H1 (cell line): ENCODE data around the gene TBC1D25. TPM values are rescaled to one million over a fixed set of nuclear protein-coding genes. Genes with fewer than 3 reads are reported as not detected.

ENCODE experiments used
- CTCF ChIA-PET: fragments of 300-600 bp; sonication (Branson Sonifier 250); formaldehyde crosslinking; loops from one replicate; lab custom pipeline; 2021; ENCODE audit not compliant: partially characterized antibody; lab: Charles Lee
- POLR2A ChIA-PET: fragments of 300-600 bp; sonication (Branson Sonifier 250); formaldehyde crosslinking; loops from one replicate; lab custom pipeline; 2021; ENCODE audit warnings: inconsistent platforms; ENCODE audit not compliant: partially characterized antibody; lab: Charles Lee
- DNase-seq, 2 experiments: peaks; one replicate each; pipeline versions ENCODE4 v3.0.0 to v3.0.0-alpha.2; 2010 to 2022; ENCODE audit warnings: low spot score in 2 of 2, low read depth in 1 of 2, mixed read lengths in 1 of 2
- FAIRE-seq: peaks from 2 replicates; lab custom pipeline; 2011; peaks lifted over from hg19 to GRCh38; lab: Jason Lieb, UNC
- H2AFZ ChIP-seq: 2 replicates; pipeline ENCODE4 v1.8.1; 2012; ENCODE audit warnings: low read length, inconsistent platforms
- H2AK5ac ChIP-seq: 2 replicates; pipeline ENCODE4 v1.6.1; 2013; ENCODE audit warnings: low read depth, low read length
- H2BK120ac ChIP-seq: replicated peaks from 2 replicates; pipeline ENCODE3; 2013; ENCODE audit warnings: low read depth, low read length, inconsistent platforms
- H2BK12ac ChIP-seq: 2 replicates; pipeline ENCODE4 v1.6.1; 2013; ENCODE audit warnings: low read depth, low read length
- H2BK15ac ChIP-seq: 2 replicates; pipeline ENCODE4 v1.6.1; 2013; ENCODE audit warnings: low read length
- H2BK20ac ChIP-seq: 2 replicates; pipeline ENCODE4 v1.6.1; 2013; ENCODE audit warnings: low read length
- H2BK5ac ChIP-seq: 2 replicates; pipeline ENCODE4 v1.6.1; 2013; ENCODE audit warnings: low read depth, low read length
- H3K14ac ChIP-seq: 2 replicates; pipeline ENCODE4 v1.6.1; 2013; ENCODE audit warnings: inconsistent platforms; ENCODE audit not compliant: insufficient read length
- H3K18ac ChIP-seq: 2 replicates; pipeline ENCODE4 v1.6.1; 2013; ENCODE audit warnings: low read length; ENCODE audit errors: extremely low read depth
- H3K23ac ChIP-seq: 2 replicates; pipeline ENCODE4 v1.6.1; 2013; ENCODE audit warnings: inconsistent platforms; ENCODE audit not compliant: insufficient read length
- H3K23me2 ChIP-seq: 2 replicates; pipeline ENCODE4 v1.6.1; 2013; ENCODE audit warnings: low read depth, low read length
- H3K27ac ChIP-seq: 2 replicates; pipeline ENCODE4 v1.6.1; 2011; ENCODE audit warnings: low read depth, low read length, inconsistent platforms
- H3K27me3 ChIP-seq, 4 experiments: replicated peaks in 1 of 4; 1 replicate in 1 of 4; 2 replicates in 3 of 4; pipeline versions ENCODE4 v1.6.1 to v1.8.1; 2011 to 2013; ENCODE audit warnings: low read length in 3 of 4, mild to moderate bottlenecking in 3 of 4, inconsistent platforms in 2 of 4, mixed read lengths in 2 of 4, moderate library complexity in 1 of 4; ENCODE audit not compliant: control insufficient read depth in 3 of 4, insufficient read depth in 3 of 4; ENCODE audit errors: extremely low read depth in 1 of 4
- H3K36me3 ChIP-seq, 4 experiments: 2 replicates each; pipeline versions ENCODE4 v1.6.1 to v1.8.1; 2011 to 2013; ENCODE audit warnings: mild to moderate bottlenecking in 4 of 4, low read length in 3 of 4, moderate library complexity in 2 of 4, control low read depth in 1 of 4, inconsistent platforms in 1 of 4; ENCODE audit not compliant: insufficient read depth in 4 of 4, control insufficient read depth in 2 of 4
- H3K4ac ChIP-seq: replicated peaks from 2 replicates; pipeline ENCODE3; 2013; ENCODE audit warnings: low read length, low read depth, mixed read lengths, inconsistent platforms; ENCODE audit not compliant: insufficient read length
- H3K4me1 ChIP-seq, 4 experiments: replicated peaks in 1 of 4; 1 replicate in 1 of 4; 2 replicates in 3 of 4; pipeline versions ENCODE4 v1.6.1 to v1.8.1; 2011 to 2013; ENCODE audit warnings: low read length in 3 of 4, inconsistent platforms in 2 of 4, mixed read lengths in 1 of 4; ENCODE audit not compliant: insufficient read depth in 4 of 4, control insufficient read depth in 3 of 4
- H3K4me2 ChIP-seq, 2 experiments: 2 replicates each; pipeline versions ENCODE4 v1.6.1 to v1.8.1; 2011 to 2013; ENCODE audit warnings: low read depth in 2 of 2, low read length in 2 of 2, control low read depth in 1 of 2, inconsistent platforms in 1 of 2, mild to moderate bottlenecking in 1 of 2; ENCODE audit not compliant: insufficient read depth in 1 of 2
- H3K4me3 ChIP-seq, 4 experiments: fragments of 200-600, 300-600 bp in 1 of 4; sonication (generic), shearing (Covaris generic), sonication (Bioruptor Twin) in 1 of 4; 2 replicates each; pipeline versions ENCODE4 v1.5.1 to v1.8.1; 2011 to 2016; ENCODE audit warnings: low read length in 4 of 4, low read depth in 3 of 4, control low read depth in 2 of 4, inconsistent platforms in 2 of 4, mild to moderate bottlenecking in 2 of 4, mixed read lengths in 1 of 4, moderate library complexity in 1 of 4; ENCODE audit not compliant: insufficient read depth in 2 of 4; ENCODE audit errors: extremely low read depth in 1 of 4
- H3K56ac ChIP-seq: replicated peaks from 2 replicates; pipeline ENCODE3; 2013; ENCODE audit warnings: low read depth, mild to moderate bottlenecking, mixed read lengths, low read length, inconsistent platforms; ENCODE audit not compliant: insufficient read length
- H3K79me1 ChIP-seq: 2 replicates; pipeline ENCODE4 v1.6.1; 2013; ENCODE audit warnings: low read depth, low read length, control low read depth
- H3K79me2 ChIP-seq, 2 experiments: 2 replicates each; pipeline versions ENCODE4 v1.6.1 to v1.8.1; 2012 to 2013; ENCODE audit warnings: low read length in 2 of 2, mild to moderate bottlenecking in 2 of 2, inconsistent platforms in 1 of 2; ENCODE audit not compliant: insufficient read depth in 2 of 2, control insufficient read depth in 1 of 2
- H3K9ac ChIP-seq, 4 experiments: replicated peaks in 1 of 4; 1 replicate in 1 of 4; 2 replicates in 3 of 4; pipeline versions ENCODE4 v1.6.1 to v1.8.1; 2011 to 2013; ENCODE audit warnings: low read depth in 3 of 4, low read length in 3 of 4, control low read depth in 2 of 4, mild to moderate bottlenecking in 2 of 4, moderate library complexity in 2 of 4, inconsistent platforms in 1 of 4; ENCODE audit errors: extremely low read depth in 1 of 4
- H3K9me3 ChIP-seq, 2 experiments: 2 replicates each; pipeline versions ENCODE4 v1.6.1 to v1.8.1; 2012 to 2013; ENCODE audit warnings: mild to moderate bottlenecking in 2 of 2, moderate library complexity in 2 of 2, control low read depth in 1 of 2, inconsistent platforms in 1 of 2, low read depth in 1 of 2, low read length in 1 of 2, mixed read lengths in 1 of 2; ENCODE audit not compliant: insufficient read depth in 2 of 2
- H4K20me1 ChIP-seq, 2 experiments: replicated peaks in 1 of 2; 2 replicates each; pipeline versions ENCODE3 to v1.8.1; 2011 to 2013; ENCODE audit warnings: inconsistent platforms in 2 of 2, low read length in 2 of 2, mild to moderate bottlenecking in 1 of 2; ENCODE audit not compliant: insufficient read depth in 2 of 2, control insufficient read depth in 1 of 2
- H4K5ac ChIP-seq: 2 replicates; pipeline ENCODE4 v1.6.1; 2013; ENCODE audit warnings: low read length, low read depth, mixed read lengths, inconsistent platforms; ENCODE audit not compliant: insufficient read length
- H4K8ac ChIP-seq: 2 replicates; pipeline ENCODE4 v1.8.0; 2013; ENCODE audit warnings: mild to moderate bottlenecking, moderate library complexity, low read length, inconsistent platforms; ENCODE audit not compliant: insufficient read depth; ENCODE audit errors: extremely low read depth
- H4K91ac ChIP-seq: replicated peaks from 2 replicates; pipeline ENCODE3; 2013; ENCODE audit warnings: low read length, mixed read lengths, inconsistent platforms; ENCODE audit not compliant: insufficient read length
- BACH1 ChIP-seq: IDR thresholded peaks from 2 replicates; pipeline ENCODE4 v1.6.1; 2012; ENCODE audit warnings: low read length, improper control_type of control experiment
- CBX5 ChIP-seq: fragments of 300-800, 300-1000 bp; sonication (generic); IDR thresholded peaks from 2 replicates; pipeline ENCODE4 v1.7.1; 2016; ENCODE audit warnings: antibody characterized with exemption, low read length, low read depth
- CBX8 ChIP-seq: fragments of 300-800, 300-1000 bp; sonication (generic); IDR thresholded peaks from 2 replicates; pipeline ENCODE4 v1.7.1; 2016; ENCODE audit warnings: low read depth, low read length, borderline replicate concordance
- CHD1 ChIP-seq: IDR thresholded peaks from 2 replicates; pipeline ENCODE4 v1.6.1; 2012; ENCODE audit warnings: low read depth, low read length, improper control_type of control experiment
- CTBP2 ChIP-seq: IDR thresholded peaks from 2 replicates; pipeline ENCODE4 v1.7.0; 2011; ENCODE audit warnings: borderline replicate concordance, mild to moderate bottlenecking, moderate library complexity, mixed read lengths, low read length; ENCODE audit not compliant: insufficient read depth, insufficient read length
- MAFK ChIP-seq: IDR thresholded peaks from 2 replicates; pipeline ENCODE4 v1.6.1; 2012; ENCODE audit warnings: low read depth, mild to moderate bottlenecking, improper control_type of control experiment, low read length
- PHF8 ChIP-seq: fragments of 200-600 bp; sonication (generic); conservative IDR thresholded peaks from 2 replicates; pipeline ENCODE4 v1.7.1; 2012; ENCODE audit warnings: low read depth, mild to moderate bottlenecking, inconsistent platforms, low read length, moderate library complexity
- POLR2A ChIP-seq, 2 experiments: IDR thresholded peaks; 1 replicate in 1 of 2; 2 replicates in 1 of 2; pipeline ENCODE4 v1.6.1; 2011; ENCODE audit warnings: low read depth in 2 of 2, low read length in 2 of 2, mild to moderate bottlenecking in 2 of 2; ENCODE audit errors: control extremely low read depth in 1 of 2
- RFX5 ChIP-seq: IDR thresholded peaks from 2 replicates; pipeline ENCODE4 v1.6.1; 2011; ENCODE audit warnings: low read depth, low read length, improper control_type of control experiment, borderline replicate concordance
- TCF12 ChIP-seq: IDR thresholded peaks from 2 replicates; pipeline ENCODE4 v1.6.1; 2011; ENCODE audit warnings: low read depth, mild to moderate bottlenecking, low read length
- WGBS, 2 experiments: shearing (Covaris generic) in 1 of 2; methylation state at CpG; one replicate each; pipeline versions ENCODE4 v1.1.6 to v1.1.7; 2013 to 2015; ENCODE audit warnings: low lambda C conversion rate in 2 of 2, mixed read lengths in 2 of 2, inconsistent platforms in 1 of 2, low coverage in 1 of 2, missing lambda C conversion rate in 1 of 2; ENCODE audit not compliant: insufficient replicate concordance in 2 of 2, insufficient coverage in 1 of 2, insufficient read length in 1 of 2; ENCODE audit errors: extremely low coverage in 1 of 2, missing lambda C conversion rate in 1 of 2; 5-methylcytosine and 5-hydroxymethylcytosine counted together
- polyA plus RNA-seq, 7 experiments: library from polyadenylated mRNA; depleted of rRNA in 3 of 7; stranded (reverse) in 5 of 7; unstranded in 2 of 7; fragments of >200 nt in 5 of 7; fragments of 200-250 nt in 2 of 7; gene quantifications; 1 replicate in 5 of 7; 2 replicates in 1 of 7; 4 replicates in 1 of 7; pipeline versions ENCODE4 v1.2.1 to v1.2.3, GENCODE V29; 2011 to 2013; ENCODE audit warnings: missing spikeins in 2 of 7, mixed read lengths in 2 of 7
- total RNA-seq: library from RNA; stranded (reverse); fragmentation: NEBNext Ultra II Directional; extraction: Animal tissue kit (Norgen Biotek cat#: 25700); gene quantifications from 2 replicates; pipeline ENCODE4 v1.2.1, GENCODE V29; 2021

Gene TBC1D25
- total and polyA plus RNA-seq, 2 of the 8 experiments (the other 6 are each of a cell fraction or from before 2014, with no cell fraction given), result 6.5 to 6.8 TPM

GRCh38 chrX:48492293-48492910 lies 47.1 kb upstream of the TBC1D25 start:
- Histone ChIP-seq H2BK120ac (no peak overlapping the region), H3K9ac (no peak overlapping the region), H3K23me2 (no peaks in the 10 kb centered on the region), H3K36me3 (no peaks in the 10 kb centered on the region), H3K27ac (no peak overlapping the region), H3K14ac (no peak overlapping the region), H3K4me3 (no peak overlapping the region), H4K20me1 (no peaks in the 10 kb centered on the region), H3K79me1 (no peaks in the 10 kb centered on the region), H3K4me1 (no peaks in the 10 kb centered on the region; a peak in 1 of 7 replicates), H4K5ac (no peak overlapping the region), H4K8ac (no peak overlapping the region), H3K4me2 (no peak overlapping the region), H3K56ac (no peak overlapping the region), H2BK5ac (no peak overlapping the region), H3K27me3 (no peaks in the 10 kb centered on the region), H2AFZ (no peak overlapping the region), H3K9me3 (no peaks in the 10 kb centered on the region), H2BK15ac (no peak overlapping the region), H3K18ac (no peak overlapping the region), H3K23ac (no peak overlapping the region), H3K79me2 (no peaks in the 10 kb centered on the region), H3K4ac (no peak overlapping the region), H2AK5ac (no peak overlapping the region), H2BK12ac (no peak overlapping the region), H4K91ac (no peak overlapping the region), H2BK20ac (no peak overlapping the region)
- 84% methylated on average over 5 of the region's 7 CpGs; no CpG with 5 or more reads in 1 of the 2 experiments for WGBS, 2 experiments
- FAIRE-seq, result no peak
- POLR2A ChIA-PET, result interaction anchor here (1.3 kb wide), 1 partner anchor 16 kb away, joined by 5 read pairs; the partner anchor contains the start of gene FTSJ1
- no peak for DNase-seq
- CTCF ChIA-PET, result interaction anchor here (1.0 to 3.9 kb wide), 4 partner anchors 24 to 466 kb away, joined by 3 to 32 read pairs (median 12); partner anchors contain the start of gene SLC38A5
- no peak for TF ChIP-seq TCF12
- TF ChIP-seq MAFK, result no peak
- TF ChIP-seq PHF8, result no peak
- TF ChIP-seq CTBP2, result no peak
- TF ChIP-seq CBX5, result no peak
- no peak for TF ChIP-seq POLR2A (IDR thresholded peaks at IDR 0.05; ENCODE audit: control extremely low read depth in 1 of 2, low read depth in 2 of 2, low read length in 2 of 2)
- no peak for TF ChIP-seq BACH1
- TF ChIP-seq CBX8, result no peak
- TF ChIP-seq CHD1, result no peak
- no peak for TF ChIP-seq RFX5
